A549 (cell line): ENCODE data around the gene ATRX. TPM values are rescaled to one million over a fixed set of nuclear protein-coding genes. Genes with fewer than 3 reads are reported as not detected.

Experiments used
- ATAC-seq, 2 experiments: fragments of 200-7000 bp in 1 of 2; fragments of >200 bp in 1 of 2; cut with Nextera tagmentation in 1 of 2; cut with Tn5 transposase in 1 of 2; 3 replicates each; pipeline versions ENCODE4 v1.8.0 to v1.9.1; 2018 to 2020; ENCODE audit warnings: mild to moderate bottlenecking in 1 of 2, moderate library complexity in 1 of 2
- CTCF ChIA-PET: fragments of 300-600 bp; sonication (Branson Sonifier 250); formaldehyde crosslinking; extraction: SDS; loops from one replicate; lab custom pipeline; 2021; ENCODE audit warnings: antibody characterized with exemption, inconsistent platforms; lab: Yijun Ruan, JAX
- POLR2A ChIA-PET: fragments of 350-600 bp; formaldehyde crosslinking; extraction: SDS; loops from one replicate; lab custom pipeline; 2021; ENCODE audit warnings: antibody characterized with exemption, inconsistent platforms; lab: Yijun Ruan, JAX
- DNase-seq, 2 experiments: peaks; one replicate each; pipeline versions ENCODE4 v3.0.0 to v3.0.0-alpha.2; 2011 to 2016; ENCODE audit warnings: low read depth in 1 of 2, low spot score in 1 of 2
- FAIRE-seq: peaks from 2 replicates; lab custom pipeline; 2011; peaks lifted over from hg19 to GRCh38; lab: Jason Lieb, UNC
- H3K27ac ChIP-seq, 2 experiments: fragments of >200 bp; sonication (Bioruptor Twin); formaldehyde crosslinking; 3 replicates each; pipeline ENCODE4 v1.5.1; 2016 to 2017
- H3K4me1 ChIP-seq: fragments of >200 bp; sonication (Bioruptor Twin); formaldehyde crosslinking; 3 replicates; pipeline ENCODE4 v1.6.1; 2016
- H3K4me2 ChIP-seq: fragments of >200 bp; sonication (Bioruptor Twin); formaldehyde crosslinking; 3 replicates; pipeline ENCODE4 v1.6.1; 2016
- H3K4me3 ChIP-seq: fragments of >200 bp; sonication (Bioruptor Twin); formaldehyde crosslinking; 3 replicates; pipeline ENCODE4 v1.5.1; 2016
- H3K9me3 ChIP-seq: fragments of >200 bp; sonication (Bioruptor Twin); formaldehyde crosslinking; 3 replicates; pipeline ENCODE4 v1.6.1; 2016
- BHLHE40 ChIP-seq: IDR thresholded peaks from 2 replicates; pipeline ENCODE4 v1.6.1; 2012; ENCODE audit warnings: low read depth, low read length, inconsistent platforms
- CHD2 ChIP-seq: fragments of 150-350 bp; IDR thresholded peaks from 2 replicates; pipeline ENCODE4 v1.6.1; 2014; ENCODE audit warnings: low read length; ENCODE audit not compliant: partially characterized antibody
- CHD4 ChIP-seq: fragments of 200-600 bp; sonication (generic); IDR thresholded peaks from 2 replicates; pipeline ENCODE4 v1.6.1; 2016; ENCODE audit warnings: antibody characterized with exemption, mild to moderate bottlenecking, borderline replicate concordance
- EHF ChIP-seq: fragments of 250-450 bp; sonication (Bioruptor Pico); IDR thresholded peaks from 2 replicates; pipeline ENCODE4 v1.5.0; 2020; ENCODE audit warnings: mild to moderate bottlenecking
- EHMT2 ChIP-seq: fragments of 200-600 bp; sonication (generic); IDR thresholded peaks from 2 replicates; pipeline ENCODE4 v1.6.1; 2016; ENCODE audit warnings: antibody characterized with exemption, low read depth, mild to moderate bottlenecking, moderate library complexity
- EP300 ChIP-seq, 2 experiments: fragments of >200 bp; sonication (Bioruptor Twin); formaldehyde crosslinking; IDR thresholded peaks; 2 replicates in 1 of 2; 3 replicates in 1 of 2; pipeline ENCODE4 v1.6.1; 2016 to 2017
- ESRRA ChIP-seq: fragments of 150-350 bp; IDR thresholded peaks from 2 replicates; pipeline ENCODE4 v1.6.1; 2014; ENCODE audit warnings: mild to moderate bottlenecking, low read length, borderline replicate concordance
- FOXS1 ChIP-seq: fragments of 250-450 bp; sonication (Bioruptor Pico); IDR thresholded peaks from 2 replicates; pipeline ENCODE4 v1.5.0; 2020; ENCODE audit warnings: mild to moderate bottlenecking, moderate library complexity
- GATA3 ChIP-seq: IDR thresholded peaks from 2 replicates; pipeline ENCODE4 v1.6.1; 2012; ENCODE audit warnings: borderline replicate concordance
- HOXB5 ChIP-seq: fragments of 250-450 bp; sonication (Bioruptor Pico); IDR thresholded peaks from 2 replicates; pipeline ENCODE4 v1.5.0; 2020; ENCODE audit warnings: mild to moderate bottlenecking, moderate library complexity
- KDM1A ChIP-seq: fragments of 200-600 bp; sonication (generic); IDR thresholded peaks from 2 replicates; pipeline ENCODE4 v1.6.1; 2016; ENCODE audit warnings: low read depth, mild to moderate bottlenecking
- MAFK ChIP-seq: fragments of 450-650 bp; IDR thresholded peaks from 2 replicates; pipeline ENCODE4 v1.6.1; 2014; ENCODE audit not compliant: partially characterized antibody
- MYC ChIP-seq: IDR thresholded peaks from 2 replicates; pipeline ENCODE4 v1.6.1; 2012; ENCODE audit warnings: mild to moderate bottlenecking, inconsistent platforms, low read length, improper control_type of control experiment, borderline replicate concordance
- NFE2L2 ChIP-seq: fragments of 150-350 bp; conservative IDR thresholded peaks from 2 replicates; pipeline ENCODE4 v1.6.1; 2014; ENCODE audit warnings: low read length
- NPAS2 ChIP-seq: fragments of 250-450 bp; sonication (Bioruptor Pico); IDR thresholded peaks from 2 replicates; pipeline ENCODE4 v1.8.0; 2022; ENCODE audit warnings: mild to moderate bottlenecking, moderate library complexity, borderline replicate concordance
- NR3C1 ChIP-seq: fragments of >200 bp; sonication (Bioruptor Twin); formaldehyde crosslinking; IDR thresholded peaks from 3 replicates; pipeline ENCODE4 v1.6.1; 2017
- RAD21 ChIP-seq, 2 experiments: fragments of >200 bp in 1 of 2; sonication (Bioruptor Twin) in 1 of 2; formaldehyde crosslinking in 1 of 2; IDR thresholded peaks in 1 of 2; conservative IDR thresholded peaks in 1 of 2; 2 replicates in 1 of 2; 3 replicates in 1 of 2; pipeline ENCODE4 v1.6.1; 2012 to 2018; ENCODE audit warnings: inconsistent platforms in 1 of 2
- RCOR1 ChIP-seq: fragments of 150-350 bp; IDR thresholded peaks from 2 replicates; pipeline ENCODE4 v1.6.1; 2014; ENCODE audit warnings: antibody characterized with exemption, low read length, low read depth
- RFX5 ChIP-seq: fragments of 450-650 bp; IDR thresholded peaks from 2 replicates; pipeline ENCODE4 v1.7.1; 2014; ENCODE audit warnings: antibody characterized with exemption, mild to moderate bottlenecking, moderate library complexity
- SREBF2 ChIP-seq: fragments of 450-650 bp; IDR thresholded peaks from 2 replicates; pipeline ENCODE4 v1.6.1; 2014; ENCODE audit warnings: mild to moderate bottlenecking, moderate library complexity
- TFCP2L1 ChIP-seq: fragments of 250-450 bp; sonication (Bioruptor Pico); IDR thresholded peaks from 2 replicates; pipeline ENCODE4 v1.5.0; 2021; ENCODE audit warnings: mild to moderate bottlenecking
- ZC3H11A ChIP-seq: fragments of 450-650 bp; IDR thresholded peaks from 2 replicates; pipeline ENCODE4 v1.6.1; 2014; ENCODE audit warnings: antibody characterized with exemption, mild to moderate bottlenecking
- ZFP36 ChIP-seq: fragments of 450-650 bp; IDR thresholded peaks from 2 replicates; pipeline ENCODE4 v1.6.1; 2014; ENCODE audit warnings: borderline replicate concordance; ENCODE audit not compliant: partially characterized antibody
- WGBS: methylation state at CpG from one replicate; pipeline ENCODE4 v1.1.6; 2017; ENCODE audit errors: missing lambda C conversion rate; 5-methylcytosine and 5-hydroxymethylcytosine counted together
- polyA plus RNA-seq, 4 experiments: library from polyadenylated mRNA; depleted of rRNA in 3 of 4; stranded (reverse); fragments of >200 nt; fragmentation: RNase III in 1 of 4; extraction: RNeasy Plus Mini Kit Qiagen cat#74134 plus additional on column Dnase treatment in 1 of 4; gene quantifications; 2 replicates in 3 of 4; 3 replicates in 1 of 4; pipeline ENCODE4 v1.2.3, GENCODE V29; 2011 to 2017
- TF ChIP-seq, protein P1 (sequence below): IDR thresholded peaks from 2 replicates; pipeline ENCODE4 v1.6.1; 2012
- TF ChIP-seq, protein P2 (sequence below): IDR thresholded peaks from 2 replicates; pipeline ENCODE4 v1.6.1; 2012
- TF ChIP-seq, protein P3 (sequence below): fragments of 250-450 bp; sonication (Bioruptor Pico); IDR thresholded peaks from 2 replicates; pipeline ENCODE4 v1.5.0; 2021; ENCODE audit warnings: mild to moderate bottlenecking, moderate library complexity, borderline replicate concordance
- TF ChIP-seq, protein P4 (sequence below): fragments of >200 bp; sonication (Bioruptor Twin); formaldehyde crosslinking; IDR thresholded peaks from 2 replicates; pipeline ENCODE4 v1.6.1; 2016
- TF ChIP-seq, protein P5 (sequence below): fragments of >200 bp; sonication (Bioruptor Twin); formaldehyde crosslinking; IDR thresholded peaks from 3 replicates; pipeline ENCODE4 v1.5.1; 2016
- TF ChIP-seq, protein P6 (sequence below): IDR thresholded peaks from 2 replicates; pipeline ENCODE4 v1.6.1; 2012; ENCODE audit warnings: low read depth, borderline replicate concordance

ATRX gene
- polyA plus RNA-seq, 2 of the 4 experiments (the other 2 are of a cell fraction) = 34.7 to 97.1 TPM

DNA sequence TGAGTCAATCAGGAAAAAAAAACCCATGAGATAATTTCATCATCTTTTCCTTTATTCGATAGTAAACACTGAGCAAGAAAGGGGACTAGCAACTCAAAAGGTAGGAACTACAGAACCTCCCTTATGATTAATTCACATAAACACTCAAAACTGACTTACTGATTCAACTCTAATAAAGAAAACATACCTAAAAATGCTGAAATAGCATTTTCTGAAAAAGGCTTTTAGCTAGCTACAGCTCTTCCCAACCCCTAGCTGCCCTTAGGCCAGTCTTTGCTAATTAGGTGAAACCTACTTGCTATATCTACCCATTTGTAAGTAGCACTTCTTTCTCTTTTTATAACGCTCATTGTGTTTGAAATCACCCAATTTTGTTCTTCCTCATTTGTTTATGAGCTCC lies 150.6 kb downstream of the ATRX start:
- ChIA-PET CTCF (no interaction called here), POLR2A (interaction anchor here (0.6 kb wide), 1 partner anchor 51 kb away, joined by 8 read pairs; no protein-coding TSS in a partner anchor)
- Histone ChIP-seq H3K4me3 (no peak overlapping the region), H3K4me1 (no peaks in the 10 kb centered on the region), H3K27ac (no peak overlapping the region), H3K4me2 (no peak overlapping the region), H3K9me3 (no peaks in the 10 kb centered on the region)
- peak; percentile 92 for TF ChIP-seq MAFK
- TF ChIP-seq RAD21 (conservative IDR thresholded peaks at IDR 0.05 in 1 of 2, IDR thresholded peaks at IDR 0.05 in 1 of 2) = no peak
- no peak for TF ChIP-seq NFE2L2
- WGBS = 93% methylated on average over 2 of the region's 2 CpGs
- FAIRE-seq = no peak
- no peak for DNase-seq
- no peak for ATAC-seq

DNA sequence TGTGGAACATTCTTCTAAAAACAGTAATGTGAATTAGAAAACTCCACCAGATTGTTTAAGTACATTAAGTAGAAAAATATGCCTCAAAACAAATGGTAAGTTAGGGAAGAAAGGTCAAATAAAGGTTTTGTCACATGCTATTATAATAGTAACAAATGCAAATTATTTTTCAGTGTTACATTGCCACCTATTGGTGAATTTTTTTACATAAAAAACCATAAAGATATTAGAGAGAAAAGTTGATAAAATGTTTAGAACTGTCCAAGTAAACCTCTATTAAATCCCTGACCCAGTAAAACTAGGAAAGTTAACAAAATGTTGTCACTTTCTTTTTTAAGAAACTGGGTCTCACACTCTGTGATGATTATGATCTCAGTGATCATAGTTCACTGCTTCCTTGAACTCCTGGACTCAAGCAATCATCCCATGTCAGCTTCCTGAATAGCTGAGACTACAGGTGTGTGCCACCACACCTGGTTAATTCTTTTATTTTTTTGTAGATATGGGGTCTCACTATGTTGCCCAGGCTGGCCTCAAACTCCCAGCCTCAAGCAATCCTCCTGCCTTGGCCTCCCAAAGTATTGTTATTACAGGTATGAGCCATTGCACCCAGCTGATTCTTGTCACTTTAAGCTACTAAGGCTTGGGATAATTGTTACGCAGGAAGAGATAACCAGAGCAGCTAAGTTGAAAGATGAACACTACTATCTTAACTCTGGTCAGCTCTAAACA lies 157.6 kb downstream of the ATRX start:
- ATAC-seq (no peak), DNase-seq (no peak)
- CTCF ChIA-PET = interaction anchor here (0.6 to 1.0 kb wide), 2 partner anchors 15 to 506 kb away, joined by 3 to 4 read pairs; no protein-coding TSS in a partner anchor

DNA sequence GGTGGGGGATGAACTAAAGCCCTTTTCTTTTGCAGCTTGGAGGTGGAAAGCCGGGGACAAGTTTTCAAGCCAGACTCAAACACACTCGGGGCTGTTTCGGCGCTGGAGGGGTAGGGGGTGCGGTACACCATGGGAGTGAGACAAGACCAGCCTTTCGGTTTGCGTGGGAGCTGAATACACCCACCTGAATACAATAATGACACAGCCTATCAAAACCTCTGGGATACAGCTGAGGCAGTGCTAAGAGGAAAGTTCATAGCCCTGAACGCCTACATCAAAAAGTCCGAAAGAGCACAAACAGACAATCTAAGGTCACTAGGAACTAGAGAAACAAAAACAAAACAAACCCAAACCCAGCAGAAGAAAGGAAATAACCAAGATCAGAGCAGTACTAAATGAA lies 163.3 kb downstream of the ATRX start:
- H3K4me1 ChIP-seq = no peaks in the 10 kb centered on the region
- peak; percentile 86 for FAIRE-seq
- H3K9me3 ChIP-seq = no peaks in the 10 kb centered on the region
- ChIA-PET POLR2A (no interaction called here), CTCF (no interaction called here)
- H3K4me2 ChIP-seq = no peak overlapping the region
- no peak for DNase-seq
- ATAC-seq = no peak
- H3K27ac ChIP-seq = no peak overlapping the region
- 92% methylated on average over 9 of the region's 9 CpGs for WGBS
- H3K4me3 ChIP-seq = no peak overlapping the region
- no peak for TF ChIP-seq MYC
- TF ChIP-seq KDM1A = no peak
- TF ChIP-seq EP300 (IDR thresholded peaks at IDR 0.05) = no peak
- TF ChIP-seq, protein P1, sequence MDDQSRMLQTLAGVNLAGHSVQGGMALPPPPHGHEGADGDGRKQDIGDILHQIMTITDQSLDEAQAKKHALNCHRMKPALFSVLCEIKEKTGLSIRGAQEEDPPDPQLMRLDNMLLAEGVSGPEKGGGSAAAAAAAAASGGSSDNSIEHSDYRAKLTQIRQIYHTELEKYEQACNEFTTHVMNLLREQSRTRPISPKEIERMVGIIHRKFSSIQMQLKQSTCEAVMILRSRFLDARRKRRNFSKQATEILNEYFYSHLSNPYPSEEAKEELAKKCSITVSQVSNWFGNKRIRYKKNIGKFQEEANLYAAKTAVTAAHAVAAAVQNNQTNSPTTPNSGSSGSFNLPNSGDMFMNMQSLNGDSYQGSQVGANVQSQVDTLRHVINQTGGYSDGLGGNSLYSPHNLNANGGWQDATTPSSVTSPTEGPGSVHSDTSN = no peak
- no peak for TF ChIP-seq EHF
- TF ChIP-seq, protein P2, sequence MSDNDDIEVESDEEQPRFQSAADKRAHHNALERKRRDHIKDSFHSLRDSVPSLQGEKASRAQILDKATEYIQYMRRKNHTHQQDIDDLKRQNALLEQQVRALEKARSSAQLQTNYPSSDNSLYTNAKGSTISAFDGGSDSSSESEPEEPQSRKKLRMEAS = no peak
- no peak for TF ChIP-seq BHLHE40
- TF ChIP-seq, protein P3, sequence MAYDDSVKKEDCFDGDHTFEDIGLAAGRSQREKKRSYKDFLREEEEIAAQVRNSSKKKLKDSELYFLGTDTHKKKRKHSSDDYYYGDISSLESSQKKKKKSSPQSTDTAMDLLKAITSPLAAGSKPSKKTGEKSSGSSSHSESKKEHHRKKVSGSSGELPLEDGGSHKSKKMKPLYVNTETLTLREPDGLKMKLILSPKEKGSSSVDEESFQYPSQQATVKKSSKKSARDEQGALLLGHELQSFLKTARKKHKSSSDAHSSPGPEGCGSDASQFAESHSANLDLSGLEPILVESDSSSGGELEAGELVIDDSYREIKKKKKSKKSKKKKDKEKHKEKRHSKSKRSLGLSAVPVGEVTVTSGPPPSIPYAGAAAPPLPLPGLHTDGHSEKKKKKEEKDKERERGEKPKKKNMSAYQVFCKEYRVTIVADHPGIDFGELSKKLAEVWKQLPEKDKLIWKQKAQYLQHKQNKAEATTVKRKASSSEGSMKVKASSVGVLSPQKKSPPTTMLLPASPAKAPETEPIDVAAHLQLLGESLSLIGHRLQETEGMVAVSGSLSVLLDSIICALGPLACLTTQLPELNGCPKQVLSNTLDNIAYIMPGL (CRISPR knock-in tag) = no peak
- TF ChIP-seq RCOR1 = no peak
- TF ChIP-seq FOXS1 = no peak
- TF ChIP-seq, protein P4, sequence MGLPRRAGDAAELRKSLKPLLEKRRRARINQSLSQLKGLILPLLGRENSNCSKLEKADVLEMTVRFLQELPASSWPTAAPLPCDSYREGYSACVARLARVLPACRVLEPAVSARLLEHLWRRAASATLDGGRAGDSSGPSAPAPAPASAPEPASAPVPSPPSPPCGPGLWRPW = no peak

More for the DNA sequence above, 157.6 kb downstream of the ATRX start:
- Histone ChIP-seq H3K4me3 (no peak overlapping the region), H3K4me1 (no peaks in the 10 kb centered on the region), H3K4me2 (no peak overlapping the region), H3K27ac (no peak overlapping the region), H3K9me3 (no peaks in the 10 kb centered on the region)
- TF ChIP-seq HOXB5 (no peak), RFX5 (no peak), NR3C1 (no peak), ZC3H11A (no peak), EHMT2 (no peak), TFCP2L1 (CRISPR knock-in tag) (no peak), ESRRA (no peak), NPAS2 (no peak), RAD21 (conservative IDR thresholded peaks at IDR 0.05 in 1 of 2, IDR thresholded peaks at IDR 0.05 in 1 of 2) (0 out of 5 replicates have a peak, but pooled peaks of 1 of the 2 experiments have one; percentile 22), SREBF2 (no peak), GATA3 (no peak), ZFP36 (no peak), CHD4 (no peak), CHD2 (no peak), MAFK (no peak)
- TF ChIP-seq, protein P5, sequence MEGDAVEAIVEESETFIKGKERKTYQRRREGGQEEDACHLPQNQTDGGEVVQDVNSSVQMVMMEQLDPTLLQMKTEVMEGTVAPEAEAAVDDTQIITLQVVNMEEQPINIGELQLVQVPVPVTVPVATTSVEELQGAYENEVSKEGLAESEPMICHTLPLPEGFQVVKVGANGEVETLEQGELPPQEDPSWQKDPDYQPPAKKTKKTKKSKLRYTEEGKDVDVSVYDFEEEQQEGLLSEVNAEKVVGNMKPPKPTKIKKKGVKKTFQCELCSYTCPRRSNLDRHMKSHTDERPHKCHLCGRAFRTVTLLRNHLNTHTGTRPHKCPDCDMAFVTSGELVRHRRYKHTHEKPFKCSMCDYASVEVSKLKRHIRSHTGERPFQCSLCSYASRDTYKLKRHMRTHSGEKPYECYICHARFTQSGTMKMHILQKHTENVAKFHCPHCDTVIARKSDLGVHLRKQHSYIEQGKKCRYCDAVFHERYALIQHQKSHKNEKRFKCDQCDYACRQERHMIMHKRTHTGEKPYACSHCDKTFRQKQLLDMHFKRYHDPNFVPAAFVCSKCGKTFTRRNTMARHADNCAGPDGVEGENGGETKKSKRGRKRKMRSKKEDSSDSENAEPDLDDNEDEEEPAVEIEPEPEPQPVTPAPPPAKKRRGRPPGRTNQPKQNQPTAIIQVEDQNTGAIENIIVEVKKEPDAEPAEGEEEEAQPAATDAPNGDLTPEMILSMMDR = peak; percentile 16; the same call in 1 of the 3 replicates
- TF ChIP-seq, protein P6, sequence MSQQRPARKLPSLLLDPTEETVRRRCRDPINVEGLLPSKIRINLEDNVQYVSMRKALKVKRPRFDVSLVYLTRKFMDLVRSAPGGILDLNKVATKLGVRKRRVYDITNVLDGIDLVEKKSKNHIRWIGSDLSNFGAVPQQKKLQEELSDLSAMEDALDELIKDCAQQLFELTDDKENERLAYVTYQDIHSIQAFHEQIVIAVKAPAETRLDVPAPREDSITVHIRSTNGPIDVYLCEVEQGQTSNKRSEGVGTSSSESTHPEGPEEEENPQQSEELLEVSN = no peak
- POLR2A ChIA-PET = no interaction called here
- WGBS = 100% methylated on average over 1 of the region's 1 CpG
- peak; percentile 51 for FAIRE-seq
